Right ventricle myocardium superior (tissue), 1 donor: ENCODE data around the gene SERINC1. TPM values are rescaled to one million over a fixed set of nuclear protein-coding genes. Genes with fewer than 3 reads are reported as not detected.
A peak's percentile ranks its signal among the peaks of the same experiment; 100 is the strongest.

Source experiments
- ATAC-seq: fragments of 200-7000 bp; cut with Tn5 transposase; one replicate; pipeline ENCODE4 v1.9.1; 2020; ENCODE audit warnings: mild to moderate bottlenecking; ENCODE audit not compliant: poor library complexity
- DNase-seq: peaks from one replicate; pipeline ENCODE4 v3.0.0-alpha.2; 2020
- intact Hi-C: fragments of 100-400 bp; cut with DNase I; formaldehyde crosslinking; loops from one replicate; pipeline ENCODE4 v1.11.2; 2022
- total RNA-seq: library from RNA; stranded (reverse); fragmentation: NEBNext Ultra II Directional; extraction: Animal tissue kit (Norgen Biotek cat#: 25700); gene quantifications from one replicate; pipeline ENCODE4 v1.2.1, GENCODE V29; 2021
- donor health status: DM: no; HTN: yes; CAD: no; lungs with severe emphysema.

The SERINC1 gene
- total RNA-seq, 1 donor from 2014 or later = 142 TPM

DNA sequence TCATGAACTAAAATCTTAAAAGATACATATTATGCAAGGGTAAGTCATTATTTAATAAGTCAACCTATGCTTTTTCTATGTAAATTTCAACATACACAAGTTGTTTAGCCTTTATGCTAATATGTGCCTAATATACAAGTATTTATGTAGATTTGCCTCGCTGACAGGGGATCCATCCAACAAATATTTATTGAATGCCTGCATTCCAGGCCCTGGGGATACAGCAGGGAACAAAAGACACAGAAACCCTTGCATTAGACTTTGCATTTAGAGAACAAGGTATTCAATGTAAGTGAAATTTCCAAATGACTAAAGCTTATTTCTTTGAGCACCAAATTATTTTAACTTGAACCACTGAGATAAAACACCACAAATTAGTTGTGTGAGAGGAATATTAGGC lies 19.1 kb downstream of the SERINC1 start:
- DNase-seq (no peak), ATAC-seq (no peak)
- intact Hi-C loops = no loop called here

DNA sequence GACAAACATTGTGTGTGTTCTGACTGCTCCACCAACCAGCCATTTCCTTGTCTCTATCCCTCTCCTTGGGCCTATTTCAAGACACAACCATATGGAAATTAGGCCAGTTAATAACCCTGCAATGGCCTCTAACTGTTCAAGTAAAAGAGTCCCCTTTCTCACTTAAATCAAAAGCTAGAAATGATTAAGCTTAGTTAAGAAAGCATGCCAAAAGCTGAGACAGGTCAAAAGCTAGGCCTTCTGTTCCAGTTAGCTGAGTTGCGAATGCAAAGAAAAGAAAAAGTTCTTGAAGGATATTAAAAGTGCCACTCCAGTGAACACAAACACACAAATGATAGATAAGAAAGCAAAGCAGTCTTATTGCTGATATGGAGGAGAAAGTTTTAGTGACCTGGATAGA lies 22.5 kb downstream of the SERINC1 start:
- intact Hi-C loops = no loop called here
- no peak for DNase-seq
- no peak for ATAC-seq

DNA sequence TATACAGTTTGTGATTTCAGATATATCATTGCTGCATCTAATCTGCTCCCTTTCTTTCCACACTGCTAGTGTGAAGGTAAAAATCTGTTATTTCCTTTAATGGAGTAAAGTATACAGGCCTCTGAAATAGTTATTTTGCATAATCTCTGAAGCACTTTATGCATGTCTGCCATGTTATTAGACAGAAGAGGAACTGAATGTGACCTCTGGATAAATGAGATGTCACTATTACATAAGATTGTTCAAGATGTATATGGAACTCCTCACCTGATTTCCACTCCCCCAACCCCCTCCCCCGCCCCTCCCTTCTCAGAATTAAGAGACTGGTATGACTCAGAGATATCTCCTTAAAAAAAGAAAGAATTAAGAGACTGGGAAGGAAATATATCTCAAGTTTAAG lies 26.3 kb downstream of the SERINC1 start:
- DNase-seq = no peak
- intact Hi-C loops = no loop called here
- no peak for ATAC-seq

DNA sequence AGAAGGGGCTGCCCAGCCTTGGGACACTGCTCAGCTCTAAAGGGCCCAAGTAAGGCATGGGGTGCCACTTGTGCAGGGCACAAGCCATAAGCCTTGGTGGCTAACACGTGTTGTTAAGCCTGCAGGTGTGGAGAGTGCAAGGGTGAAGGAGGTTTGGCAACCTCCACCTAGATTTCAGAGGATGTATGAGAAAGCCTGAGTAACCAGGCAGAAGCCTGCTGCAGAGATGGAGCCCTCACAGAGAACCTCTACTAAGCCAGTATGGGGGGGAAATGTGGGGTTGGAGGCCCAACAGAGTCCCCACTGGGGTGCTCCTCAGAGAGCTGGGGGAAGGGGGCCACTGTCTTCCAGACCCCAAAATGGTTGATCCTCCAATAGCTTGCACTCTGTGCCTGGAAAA lies 32.6 kb downstream of the SERINC1 start:
- DNase-seq = no peak
- intact Hi-C loops = no loop called here
- ATAC-seq = peak; percentile 27

DNA sequence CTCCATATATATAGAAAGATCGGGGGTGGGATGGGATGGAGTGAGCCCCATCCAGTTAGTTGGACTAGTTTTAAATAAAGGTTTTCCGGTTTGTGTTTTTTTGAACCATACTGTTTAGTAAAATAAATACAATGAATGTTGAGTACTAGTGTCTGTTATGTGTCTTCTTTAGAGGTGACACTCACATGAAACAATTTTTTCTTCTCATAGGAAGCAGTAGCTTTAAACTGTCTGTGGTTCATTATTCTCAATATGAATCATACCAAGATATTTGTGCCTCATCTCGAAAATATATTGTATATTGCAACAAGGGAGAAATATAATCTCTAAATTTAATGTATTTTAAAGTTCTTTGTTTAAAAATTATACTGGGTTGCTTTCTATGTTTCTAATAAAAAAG lies 38.8 kb downstream of the SERINC1 start:
- ATAC-seq (no peak), DNase-seq (no peak)
- intact Hi-C loops = no loop called here

DNA sequence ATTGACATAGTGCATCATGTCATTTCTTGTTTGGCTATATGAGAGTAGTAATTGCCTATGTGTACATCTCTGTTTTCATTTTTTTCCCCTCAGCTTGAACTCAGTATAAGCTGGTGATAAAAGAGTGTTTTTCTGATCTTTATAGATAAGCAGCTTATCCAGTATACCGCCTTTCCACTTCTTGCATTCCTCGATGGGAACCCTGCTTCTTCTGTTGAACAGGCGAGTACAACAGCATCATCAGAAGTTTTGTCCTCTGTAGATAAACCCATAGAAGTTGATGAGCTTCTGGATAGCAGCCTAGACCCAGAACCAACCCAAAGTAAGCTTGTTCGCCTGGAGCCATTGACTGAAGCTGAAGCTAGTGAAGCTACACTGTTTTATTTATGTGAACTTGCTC lies 39.8 kb downstream of the SERINC1 start:
- DNase-seq = no peak
- intact Hi-C loops = no loop called here
- ATAC-seq = no peak

DNA sequence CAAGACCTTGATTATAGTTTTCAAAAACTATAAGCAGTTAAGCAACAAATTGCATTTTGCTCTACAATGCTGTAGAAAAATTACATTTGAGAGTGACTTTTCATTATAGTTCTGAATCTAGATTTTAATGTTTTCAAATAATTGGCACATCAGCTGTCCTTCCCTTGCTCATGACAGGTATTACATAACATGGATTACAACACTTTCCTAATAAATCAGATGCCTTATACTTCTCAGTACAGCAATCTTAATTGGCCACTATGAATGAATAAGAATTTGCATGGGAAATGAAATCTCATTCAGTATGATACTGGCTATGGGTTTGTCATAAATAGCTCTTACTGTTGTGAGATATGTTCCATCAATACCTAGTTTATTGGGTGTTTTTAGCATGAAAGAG lies 42.3 kb downstream of the SERINC1 start:
- DNase-seq (no peak), ATAC-seq (no peak)
- intact Hi-C loops = no loop called here

DNA sequence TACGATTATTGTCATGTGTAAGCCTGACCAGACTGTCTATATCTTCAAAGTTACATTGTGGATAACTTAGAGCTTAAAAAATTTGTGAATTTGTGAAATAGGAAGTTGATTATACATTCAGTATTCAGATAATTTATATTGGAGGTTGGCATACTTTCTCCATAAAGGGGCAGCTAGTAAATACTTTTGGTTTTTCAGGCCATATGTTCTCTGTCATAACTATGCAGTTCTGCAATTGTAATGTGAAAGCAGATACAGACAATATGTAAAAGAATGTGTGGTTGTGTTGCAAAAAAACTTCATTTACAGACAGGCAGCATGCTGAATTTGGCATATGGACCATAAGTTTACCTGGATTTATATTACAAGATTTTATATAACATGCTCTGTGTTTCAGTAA lies 42.8 kb downstream of the SERINC1 start:
- DNase-seq (no peak), ATAC-seq (no peak)
- intact Hi-C loops = no loop called here

DNA sequence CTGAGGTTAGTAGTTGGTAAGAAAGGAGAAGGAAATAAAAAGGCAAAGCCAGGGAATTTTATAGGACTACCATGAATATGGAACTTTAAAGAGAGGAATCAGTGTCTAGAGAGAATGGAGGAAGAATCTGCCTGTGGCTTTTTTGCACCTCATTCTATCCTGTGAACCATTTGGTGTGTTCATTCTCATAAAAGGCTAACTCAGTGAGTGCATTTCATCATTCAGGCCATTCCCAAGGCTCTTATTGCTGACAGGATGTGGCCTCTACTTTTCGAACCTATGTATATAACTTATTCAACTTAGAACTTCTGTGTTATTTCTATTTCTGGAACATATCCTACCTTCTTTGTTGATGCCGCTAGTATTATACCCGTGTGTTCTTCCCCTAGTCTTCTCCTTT lies 45.0 kb downstream of the SERINC1 start:
- DNase-seq (no peak), ATAC-seq (no peak)
- intact Hi-C loops = no loop called here

DNA sequence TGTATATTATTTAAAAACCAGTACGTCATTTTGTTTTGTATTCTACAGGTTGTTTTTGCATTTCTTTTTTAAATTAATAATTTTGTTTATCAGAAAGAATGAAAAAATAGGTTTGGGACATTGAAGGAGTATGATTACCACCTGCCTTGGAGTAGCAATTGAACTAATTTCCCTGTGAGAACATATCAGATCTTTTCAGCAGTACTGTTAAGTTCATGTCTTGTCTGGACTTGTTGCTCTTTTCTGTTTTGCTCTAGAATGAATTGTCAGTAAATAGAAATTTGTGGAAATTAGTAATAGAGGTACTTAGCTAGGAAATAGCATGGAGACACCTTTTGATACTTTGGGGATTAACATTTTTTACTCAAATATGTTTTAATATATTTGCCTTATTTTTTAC lies 47.9 kb downstream of the SERINC1 start:
- DNase-seq (no peak), ATAC-seq (no peak)
- intact Hi-C loops = no loop called here

DNA sequence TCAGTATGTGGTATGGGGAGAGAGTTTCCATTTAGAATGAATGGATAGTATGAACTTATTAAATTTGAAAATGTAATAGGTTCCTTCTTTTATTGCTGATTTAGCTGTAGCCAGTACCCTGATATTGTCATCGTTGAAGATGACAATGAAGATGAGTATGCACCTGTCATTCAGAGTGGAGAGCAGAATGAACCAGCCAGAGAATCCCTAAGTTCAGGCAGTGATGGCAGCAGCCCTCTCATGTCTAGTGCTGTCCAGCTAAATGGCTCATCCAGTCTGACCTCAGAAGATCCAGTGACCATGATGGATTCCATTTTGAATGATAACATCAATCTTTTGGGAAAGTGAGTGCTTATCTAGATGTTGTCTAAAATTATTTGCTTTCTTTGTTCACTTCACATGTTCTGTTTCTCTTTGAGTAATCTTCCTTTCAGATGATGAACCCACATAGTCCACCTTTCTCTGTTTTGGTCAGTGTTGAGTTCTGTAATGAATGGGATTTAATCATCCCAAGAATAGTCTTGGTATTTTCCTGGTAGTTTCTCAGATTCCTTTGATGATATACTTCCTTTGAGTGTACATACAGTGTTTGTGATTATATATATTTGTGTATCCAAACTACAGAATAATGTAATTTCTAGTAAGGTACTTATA lies 48.9 kb downstream of the SERINC1 start:
- DNase-seq = no peak
- intact Hi-C loops = no loop called here
- no peak for ATAC-seq

DNA sequence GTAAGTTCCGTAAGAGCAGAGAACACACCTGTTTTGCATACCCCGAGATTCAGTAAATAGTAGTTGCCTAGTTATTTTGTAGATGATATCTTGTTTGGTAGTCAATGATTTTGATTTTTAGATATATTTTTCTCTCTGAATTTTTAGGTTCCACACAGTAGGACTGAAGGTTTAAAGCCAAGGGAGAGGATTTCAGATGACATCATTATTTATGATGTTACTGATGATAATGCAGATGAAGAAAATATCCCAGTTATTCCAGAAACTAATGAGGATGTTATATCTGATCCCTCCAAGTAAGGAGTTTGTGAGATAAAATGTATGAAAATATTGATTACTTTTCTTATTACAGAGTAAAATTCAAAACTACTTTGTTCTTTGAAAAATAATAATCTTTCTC lies 49.6 kb downstream of the SERINC1 start:
- intact Hi-C loops = no loop called here
- no peak for ATAC-seq
- no peak for DNase-seq

DNA sequence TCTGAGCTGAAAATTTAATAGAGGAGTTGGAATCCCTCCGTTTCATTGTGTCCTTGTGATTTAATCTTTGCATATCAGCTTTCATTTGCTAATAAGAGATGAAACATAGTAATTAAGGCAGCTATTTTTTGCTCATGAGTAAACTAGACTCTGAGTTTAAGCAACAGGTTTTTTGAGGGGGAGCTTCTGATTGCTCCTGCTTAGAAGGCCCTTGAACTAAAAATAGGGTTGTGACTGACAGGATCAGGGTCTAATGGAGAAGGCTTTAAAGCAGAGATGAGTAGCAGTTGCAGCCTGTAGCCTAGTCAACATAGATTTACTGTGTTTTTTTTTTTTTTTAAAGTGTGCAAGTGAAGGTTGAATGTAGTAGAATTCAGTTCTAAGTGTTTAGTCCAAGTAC lies 54.8 kb downstream of the SERINC1 start:
- intact Hi-C loops = no loop called here
- DNase-seq = no peak
- ATAC-seq = peak; percentile 89

DNA sequence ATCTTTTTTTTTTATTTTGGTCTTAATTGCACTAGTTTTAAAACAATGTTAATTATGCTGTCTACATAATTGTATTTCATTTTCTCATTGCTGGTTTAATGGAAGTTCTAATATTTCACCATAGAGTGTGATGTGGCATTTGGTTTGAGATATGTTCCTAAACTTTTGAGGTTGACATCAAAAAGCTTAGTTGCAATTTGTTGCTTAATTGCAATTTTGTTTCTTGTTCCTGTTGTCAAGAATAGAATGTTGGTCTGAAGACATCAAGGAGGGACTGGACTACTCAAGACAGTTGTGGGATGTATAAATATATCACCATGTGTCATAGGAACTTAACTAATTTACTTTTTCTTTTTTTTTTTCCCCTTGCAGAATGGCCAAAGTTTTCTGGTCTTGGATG lies 59.6 kb downstream of the SERINC1 start:
- DNase-seq (no peak), ATAC-seq (no peak)
- intact Hi-C loops = no loop called here

DNA sequence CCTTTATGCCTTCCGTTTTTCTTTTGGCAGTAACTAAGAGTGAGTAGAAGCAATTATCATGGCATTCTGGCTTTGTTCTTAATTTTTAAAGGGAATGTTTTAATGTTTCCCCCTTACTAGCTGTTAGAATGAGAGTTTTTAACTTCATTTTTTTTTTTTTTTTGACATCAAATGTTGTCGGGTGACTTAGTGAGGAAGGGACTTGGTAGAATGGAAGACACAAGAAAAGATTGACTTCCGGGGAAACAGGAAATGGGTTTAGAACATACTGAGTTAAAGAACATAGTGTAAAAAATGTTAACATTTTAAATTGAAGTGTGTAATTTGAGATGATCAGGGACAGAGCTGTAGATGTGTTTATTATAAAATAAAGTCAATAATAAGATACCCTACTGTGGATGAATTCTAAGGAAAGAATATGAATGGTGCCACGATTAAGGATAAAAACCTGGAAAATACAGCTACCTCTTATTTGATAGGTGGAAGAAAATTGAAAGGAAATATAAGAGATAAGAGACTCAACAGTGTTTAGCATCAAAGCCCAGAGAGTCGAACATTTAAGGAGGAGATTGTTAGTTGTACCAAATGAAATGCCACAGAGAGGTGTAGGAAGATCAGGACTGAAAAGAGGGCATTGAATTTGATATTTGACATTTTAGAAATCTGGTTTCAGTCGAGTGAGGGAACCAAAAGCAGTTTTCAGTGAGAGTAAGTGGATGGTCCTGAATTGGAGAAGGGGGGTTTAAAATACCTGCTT lies 62.7 kb downstream of the SERINC1 start:
- DNase-seq (no peak), ATAC-seq (no peak)
- intact Hi-C loops = no loop called here

DNA sequence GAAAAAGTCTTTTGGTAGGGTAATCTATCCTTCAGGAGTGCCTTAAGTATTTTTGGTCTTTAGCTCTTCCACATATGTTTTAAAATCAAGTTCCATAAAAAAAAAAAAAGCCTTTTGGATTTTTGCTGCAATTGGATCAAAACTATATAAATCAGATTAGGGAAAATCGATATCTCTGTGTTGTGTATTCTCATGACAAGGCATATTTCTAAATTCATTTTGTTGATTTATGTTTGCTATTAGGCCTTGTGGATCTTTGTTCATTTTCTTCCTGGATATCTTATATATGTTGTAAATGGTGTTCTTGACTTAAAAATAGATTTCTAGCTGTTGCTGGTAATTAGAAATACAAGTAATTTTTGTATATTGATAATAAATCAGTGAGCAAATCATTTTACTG lies 63.4 kb downstream of the SERINC1 start:
- intact Hi-C loops = no loop called here
- ATAC-seq (no peak), DNase-seq (no peak)

DNA sequence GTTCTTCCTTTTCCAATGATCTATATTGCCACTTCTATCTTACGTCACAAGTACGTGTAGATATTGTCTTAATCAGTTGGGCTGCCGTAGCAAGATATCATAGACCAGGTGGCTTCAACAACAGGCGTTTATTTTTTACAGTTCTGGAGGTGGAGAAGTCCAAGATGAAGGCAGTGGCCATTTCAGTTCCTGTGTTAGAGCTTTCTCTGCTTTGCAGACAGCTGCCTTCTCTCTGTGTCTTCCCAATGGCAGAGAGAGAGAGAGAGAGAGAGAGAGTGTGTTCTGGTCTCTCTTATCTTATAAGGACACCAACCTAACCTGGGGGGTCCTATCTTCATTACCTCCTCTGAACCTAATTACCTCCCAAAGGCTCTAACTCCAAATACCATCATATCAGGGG lies 63.9 kb downstream of the SERINC1 start:
- intact Hi-C loops = no loop called here
- DNase-seq = no peak
- ATAC-seq = no peak

DNA sequence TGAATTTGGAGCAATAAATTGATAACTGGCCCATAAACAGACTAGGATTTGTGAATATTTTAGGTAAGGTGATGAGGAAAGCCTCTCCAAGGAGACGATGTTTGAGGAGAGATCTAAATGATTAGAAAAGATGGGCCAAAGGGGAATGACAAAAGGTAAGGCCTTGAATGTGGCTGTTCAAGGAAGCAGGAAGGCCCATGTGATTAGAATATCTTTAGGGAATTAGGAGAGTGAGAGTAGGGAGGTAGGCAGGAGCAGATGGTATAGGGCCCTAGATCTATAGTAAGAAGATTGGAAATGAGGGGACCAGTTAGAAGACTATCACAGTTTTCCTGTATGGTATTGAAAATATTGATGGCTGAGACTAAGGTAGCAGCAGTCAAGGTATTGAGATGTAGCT lies 65.4 kb downstream of the SERINC1 start:
- ATAC-seq (no peak), DNase-seq (no peak)
- intact Hi-C loops = no loop called here

DNA sequence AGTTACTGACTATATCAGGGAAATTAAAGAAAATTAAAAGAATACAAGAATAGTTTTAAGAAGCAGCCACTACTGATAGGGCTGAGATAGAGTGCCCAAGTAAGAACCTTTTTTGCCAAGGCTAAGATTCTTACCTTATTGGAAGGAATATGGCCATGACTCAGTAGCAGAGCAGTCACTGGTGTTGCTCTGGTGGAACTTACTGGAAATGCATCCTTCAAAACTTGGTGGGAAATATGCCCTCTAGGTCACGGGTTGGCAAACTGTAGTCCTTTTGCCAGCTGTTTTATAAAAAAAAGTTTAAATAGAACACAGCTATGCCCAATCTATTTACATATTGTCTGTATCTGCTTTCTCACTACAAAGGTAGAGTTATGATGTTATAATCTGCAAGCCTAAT lies 66.2 kb downstream of the SERINC1 start:
- intact Hi-C loops = no loop called here
- DNase-seq (no peak), ATAC-seq (no peak)

DNA sequence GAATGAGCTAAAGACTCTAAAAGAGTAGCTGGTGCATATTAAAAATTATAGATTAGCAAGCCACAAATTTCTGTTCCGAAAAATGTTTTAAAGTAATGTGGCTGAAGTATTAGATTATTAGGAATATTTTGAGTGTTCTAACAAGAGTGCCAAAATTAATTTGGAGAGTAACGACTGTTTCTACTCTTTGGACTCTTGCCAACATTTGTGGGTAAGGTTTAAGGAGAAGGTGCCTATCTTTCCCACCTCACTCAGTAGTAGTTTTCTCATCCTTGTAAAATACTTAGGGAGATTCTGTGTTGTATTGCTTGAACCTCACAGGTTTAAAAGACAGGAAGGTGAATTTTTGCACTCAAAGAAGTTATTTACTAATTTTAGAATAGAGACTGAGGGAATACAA lies 67.2 kb downstream of the SERINC1 start:
- ATAC-seq (no peak), DNase-seq (no peak)
- intact Hi-C loops = loop anchor here (5.0 kb wide), 1 partner anchor 68 kb away; the partner anchor contains the start of gene SERINC1

DNA sequence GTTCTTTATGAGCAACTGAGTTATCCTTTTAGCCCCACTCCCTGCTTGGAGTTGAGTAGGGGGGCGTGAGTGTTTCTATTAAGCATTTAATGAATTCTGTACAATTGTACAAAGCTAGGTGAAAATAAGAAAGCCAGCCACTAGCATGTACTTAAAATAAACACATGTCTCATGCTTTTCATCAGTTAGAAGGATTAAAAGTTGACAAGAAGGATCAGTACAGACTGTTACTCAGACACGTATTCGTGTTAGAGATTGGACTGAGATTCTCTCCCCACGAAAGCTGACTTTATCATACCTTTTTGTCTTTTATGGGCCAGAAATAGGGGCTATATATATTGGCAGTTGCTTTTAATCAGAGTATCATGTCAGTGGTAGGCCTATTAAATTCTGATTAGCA lies 70.5 kb downstream of the SERINC1 start:
- no peak for DNase-seq
- intact Hi-C loops = loop anchor here (5.0 kb wide), 1 partner anchor 71 kb away; the partner anchor contains the start of gene SERINC1
- ATAC-seq = no peak
